GM12878 (cell line): ENCODE data around the gene RUNDC1. TPM values are rescaled to one million over a fixed set of nuclear protein-coding genes. Genes with fewer than 3 reads are reported as not detected.

ENCODE experiments used
- ESRRA ChIP-seq: IDR thresholded peaks from 2 replicates; pipeline ENCODE4 v1.6.1; 2012; ENCODE audit warnings: mild to moderate bottlenecking, low read length, improper control_type of control experiment
- FOXK2 ChIP-seq: fragments of 450-650 bp; IDR thresholded peaks from 2 replicates; pipeline ENCODE4 v1.6.1; 2017; ENCODE audit warnings: mild to moderate bottlenecking, moderate library complexity
- RB1 ChIP-seq: fragments of 450-650 bp; formaldehyde crosslinking; IDR thresholded peaks from 2 replicates; pipeline ENCODE4 v1.6.1; 2017; ENCODE audit warnings: mild to moderate bottlenecking, borderline replicate concordance
- RFX5 ChIP-seq: IDR thresholded peaks from 2 replicates; pipeline ENCODE4 v1.6.1; 2011; ENCODE audit warnings: low read depth, low read length, improper control_type of control experiment
- ZSCAN29 ChIP-seq: fragments of 450-650 bp; IDR thresholded peaks from 2 replicates; pipeline ENCODE4 v1.6.1; 2017; ENCODE audit warnings: mild to moderate bottlenecking, moderate library complexity
- polyA plus RNA-seq, 11 experiments: library from polyadenylated mRNA; depleted of rRNA in 4 of 11; unstranded in 6 of 11; stranded (reverse) in 5 of 11; fragments of >200 nt; fragmentation: Nextera tagmentation in 4 of 11; fragmentation: Illumina TruSeq in 1 of 11; extraction: Ambion mirVana in 4 of 11; extraction: Trizol in 1 of 11; gene quantifications; 1 replicate in 1 of 11; 2 replicates in 10 of 11; pipeline versions ENCODE4 v1.2.1 to v1.2.3, GENCODE V29; 2011 to 2016; ENCODE audit warnings: inconsistent platforms in 2 of 11, missing spikeins in 2 of 11, low read depth in 1 of 11
- total RNA-seq, 4 experiments: library from RNA; depleted of rRNA in 3 of 4; stranded (reverse); fragments of >200 nt in 3 of 4; fragmentation: Illumina TruSeq in 1 of 4; extraction: Trizol in 1 of 4; gene quantifications; 2 replicates each; pipeline versions ENCODE4 v1.2.1 to v1.2.3, GENCODE V29; 2013 to 2021
- TF ChIP-seq, protein P1 (sequence below): IDR thresholded peaks from 2 replicates; pipeline ENCODE4 v1.6.1; 2011; ENCODE audit warnings: mild to moderate bottlenecking, low read depth, low read length, moderate library complexity; ENCODE audit not compliant: insufficient replicate concordance
- TF ChIP-seq, protein P2 (sequence below): fragments of 450-650 bp; IDR thresholded peaks from 2 replicates; pipeline ENCODE4 v1.6.1; 2018; ENCODE audit warnings: mild to moderate bottlenecking, low read depth, moderate library complexity; ENCODE audit not compliant: partially characterized antibody

RUNDC1 gene
- total and polyA plus RNA-seq, 10 of the 15 experiments (the other 5 are each of a cell fraction or from before 2014, with no cell fraction given), result 2.9 to 15.6 (median 8.2) TPM

DNA sequence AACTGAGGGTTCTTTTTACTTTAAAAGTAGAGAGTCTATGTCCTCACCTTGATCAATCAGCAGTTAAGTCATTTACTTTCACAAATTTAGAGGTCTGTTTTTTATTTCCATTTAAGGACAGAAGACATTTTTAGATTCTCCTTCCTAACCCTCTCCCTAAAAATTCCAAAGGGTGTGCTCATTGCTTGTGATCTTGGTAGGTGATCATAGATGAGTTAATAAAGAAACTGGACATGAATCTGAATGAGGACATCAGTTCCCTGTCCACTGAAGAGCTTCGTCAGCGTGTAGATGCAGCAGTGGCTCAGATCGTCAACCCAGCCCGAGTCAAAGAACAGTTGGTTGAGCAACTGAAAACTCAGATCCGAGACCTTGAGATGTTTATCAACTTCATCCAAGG, 8.8 kb downstream of the RUNDC1 start (continued):
- TF ChIP-seq, protein P1, sequence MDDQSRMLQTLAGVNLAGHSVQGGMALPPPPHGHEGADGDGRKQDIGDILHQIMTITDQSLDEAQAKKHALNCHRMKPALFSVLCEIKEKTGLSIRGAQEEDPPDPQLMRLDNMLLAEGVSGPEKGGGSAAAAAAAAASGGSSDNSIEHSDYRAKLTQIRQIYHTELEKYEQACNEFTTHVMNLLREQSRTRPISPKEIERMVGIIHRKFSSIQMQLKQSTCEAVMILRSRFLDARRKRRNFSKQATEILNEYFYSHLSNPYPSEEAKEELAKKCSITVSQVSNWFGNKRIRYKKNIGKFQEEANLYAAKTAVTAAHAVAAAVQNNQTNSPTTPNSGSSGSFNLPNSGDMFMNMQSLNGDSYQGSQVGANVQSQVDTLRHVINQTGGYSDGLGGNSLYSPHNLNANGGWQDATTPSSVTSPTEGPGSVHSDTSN, result no peak
- TF ChIP-seq ESRRA, result no peak
- no peak for TF ChIP-seq ZSCAN29
- no peak for TF ChIP-seq FOXK2
- TF ChIP-seq, protein P2, sequence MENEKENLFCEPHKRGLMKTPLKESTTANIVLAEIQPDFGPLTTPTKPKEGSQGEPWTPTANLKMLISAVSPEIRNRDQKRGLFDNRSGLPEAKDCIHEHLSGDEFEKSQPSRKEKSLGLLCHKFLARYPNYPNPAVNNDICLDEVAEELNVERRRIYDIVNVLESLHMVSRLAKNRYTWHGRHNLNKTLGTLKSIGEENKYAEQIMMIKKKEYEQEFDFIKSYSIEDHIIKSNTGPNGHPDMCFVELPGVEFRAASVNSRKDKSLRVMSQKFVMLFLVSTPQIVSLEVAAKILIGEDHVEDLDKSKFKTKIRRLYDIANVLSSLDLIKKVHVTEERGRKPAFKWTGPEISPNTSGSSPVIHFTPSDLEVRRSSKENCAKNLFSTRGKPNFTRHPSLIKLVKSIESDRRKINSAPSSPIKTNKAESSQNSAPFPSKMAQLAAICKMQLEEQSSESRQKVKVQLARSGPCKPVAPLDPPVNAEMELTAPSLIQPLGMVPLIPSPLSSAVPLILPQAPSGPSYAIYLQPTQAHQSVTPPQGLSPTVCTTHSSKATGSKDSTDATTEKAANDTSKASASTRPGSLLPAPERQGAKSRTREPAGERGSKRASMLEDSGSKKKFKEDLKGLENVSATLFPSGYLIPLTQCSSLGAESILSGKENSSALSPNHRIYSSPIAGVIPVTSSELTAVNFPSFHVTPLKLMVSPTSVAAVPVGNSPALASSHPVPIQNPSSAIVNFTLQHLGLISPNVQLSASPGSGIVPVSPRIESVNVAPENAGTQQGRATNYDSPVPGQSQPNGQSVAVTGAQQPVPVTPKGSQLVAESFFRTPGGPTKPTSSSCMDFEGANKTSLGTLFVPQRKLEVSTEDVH, result no peak
- TF ChIP-seq RFX5, result no peak
- TF ChIP-seq RB1, result no peak
